Purkinje cell (primary cell): ENCODE data around the gene TSC22D2. TPM values are rescaled to one million over a fixed set of nuclear protein-coding genes. Genes with fewer than 3 reads are reported as not detected.

Experiments used
- polyA plus RNA-seq: library from polyadenylated mRNA; unstranded; fragments of >200 nt; fragmentation: Nextera tagmentation; gene quantifications from 2 replicates; pipeline ENCODE4 v1.2.1, GENCODE V29; 2014

TSC22D2 gene
- polyA plus RNA-seq: 48.1 and 60.1 TPM in 2 replicates

GRCh38 chr3:150408221-150409124, at the start of gene TSC22D2:
TSS of gene TSC22D2 (plus strand) at chr3:150408298. CDS start at chr3:150409351, 1,053 bp downstream.

Other genes with a start within 250 kb of the TSC22D2 start
- 129 and 138 TPM in 2 replicates for gene SERP1, start 138.2 kb downstream of the TSC22D2 start, polyA plus RNA-seq
- gene EIF2A, start 138.5 kb downstream of the TSC22D2 start, polyA plus RNA-seq: 55.2 and 72.3 TPM in 2 replicates
- gene SELENOT, start 195.0 kb downstream of the TSC22D2 start, polyA plus RNA-seq: 130 and 180 TPM in 2 replicates